IPS-20b (cell line): Measurements from ENCODE around the gene HSPG2.

ENCODE experiments used
- H3K27ac ChIP-seq: one replicate; pipeline ENCODE4 v1.5.1; 2013; ENCODE audit warnings: low read length
- H3K27me3 ChIP-seq: 2 replicates; pipeline ENCODE4 v1.6.1; 2013; ENCODE audit warnings: mild to moderate bottlenecking, low read length, inconsistent platforms; ENCODE audit not compliant: insufficient read depth
- H3K36me3 ChIP-seq: 2 replicates; pipeline ENCODE4 v1.6.1; 2013; ENCODE audit warnings: low read depth, mild to moderate bottlenecking, inconsistent platforms, low read length, moderate library complexity; ENCODE audit not compliant: insufficient read depth
- H3K4me1 ChIP-seq: 2 replicates; pipeline ENCODE4 v1.6.1; 2013; ENCODE audit warnings: mild to moderate bottlenecking, control low read depth, inconsistent platforms, low read length, moderate library complexity; ENCODE audit not compliant: insufficient read depth
- H3K4me3 ChIP-seq: 2 replicates; pipeline ENCODE4 v1.5.1; 2013; ENCODE audit warnings: mild to moderate bottlenecking, low read length, inconsistent platforms
- H3K9ac ChIP-seq: 2 replicates; pipeline ENCODE4 v1.6.1; 2013; ENCODE audit warnings: low read depth, mild to moderate bottlenecking, inconsistent platforms, low read length, moderate library complexity
- H3K9me3 ChIP-seq: 2 replicates; pipeline ENCODE4 v1.6.1; 2013; ENCODE audit warnings: mild to moderate bottlenecking, low read depth, low read length, inconsistent platforms; ENCODE audit not compliant: insufficient read depth

HSPG2 gene

GRCh38 chr1:21775550-21775914, 161.6 kb downstream of the HSPG2 start:
- Histone ChIP-seq H3K9me3 (no peaks in the 10 kb centered on the region), H3K4me1 (peaks cover 2% of the 10 kb centered on the region; the same call in 1 of the 2 replicates), H3K9ac (no peak overlapping the region), H3K4me3 (no peak overlapping the region), H3K36me3 (no peaks in the 10 kb centered on the region), H3K27ac (no peak overlapping the region), H3K27me3 (no peaks in the 10 kb centered on the region)

- H3K27ac ChIP-seq = no peak overlapping the region
- H3K4me3 ChIP-seq = no peak overlapping the region
Measured at GRCh38 chr1:21774835-21775549, 162.1 kb downstream of the HSPG2 start.

DNA sequence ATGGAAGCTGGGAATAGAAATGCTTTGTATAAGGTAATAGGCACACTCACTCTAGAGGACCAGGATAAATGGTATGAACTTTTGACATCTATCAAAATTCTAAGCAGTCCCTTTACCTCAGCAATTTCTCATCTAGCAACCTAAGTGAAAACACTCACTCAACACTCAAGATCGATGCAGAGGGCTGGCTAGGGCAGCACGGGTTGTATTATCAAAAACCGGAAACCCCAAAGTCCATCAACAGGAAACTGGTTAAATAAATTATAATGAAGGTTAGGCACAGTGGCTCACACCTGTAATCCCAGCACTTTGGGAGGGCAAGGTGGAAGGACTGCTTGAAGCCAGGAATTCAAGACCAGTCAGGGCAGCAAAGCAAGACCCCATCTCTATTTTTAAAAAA, 163.5 kb downstream of the HSPG2 start:
- no peaks in the 10 kb centered on the region for H3K4me1 ChIP-seq
- H3K27ac ChIP-seq = no peak overlapping the region
- no peaks in the 10 kb centered on the region for H3K9me3 ChIP-seq
- H3K9ac ChIP-seq = no peak overlapping the region
- no peak overlapping the region for H3K4me3 ChIP-seq
- H3K27me3 ChIP-seq = no peaks in the 10 kb centered on the region
- peaks cover 6% of the 10 kb centered on the region; the same call in 1 of the 2 replicates for H3K36me3 ChIP-seq

More at GRCh38 chr1:21774835-21775549, 162.1 kb downstream of the HSPG2 start:
- no peaks in the 10 kb centered on the region; the same call in 1 of the 2 replicates for H3K4me1 ChIP-seq
- H3K36me3 ChIP-seq = no peaks in the 10 kb centered on the region
- no peak overlapping the region for H3K9ac ChIP-seq
- no peaks in the 10 kb centered on the region for H3K27me3 ChIP-seq
- H3K9me3 ChIP-seq = no peaks in the 10 kb centered on the region
